Vagina (tissue), 2 donors: ENCODE data around the gene CCDC182. TPM values are rescaled to one million over a fixed set of nuclear protein-coding genes. Genes with fewer than 3 reads are reported as not detected.

Source experiments
- DNase-seq, 2 donors: peaks; one replicate each; pipeline ENCODE4 v3.0.0-alpha.2; 2017; ENCODE audit errors: extremely low spot score in 2 of 2
- H3K27ac ChIP-seq: fragments of 200-600 bp; sonication (generic); one replicate; pipeline ENCODE4 v1.5.1; 2019
- H3K27me3 ChIP-seq: fragments of 200-600 bp; sonication (generic); one replicate; pipeline ENCODE4 v1.5.1; 2019
- H3K36me3 ChIP-seq, 2 donors: fragments of 200-600 bp; sonication (generic); one replicate each; pipeline ENCODE4 v1.5.1; 2017 to 2019
- H3K4me1 ChIP-seq: fragments of 200-600 bp; sonication (generic); one replicate; pipeline ENCODE4 v1.5.1; 2019
- H3K4me3 ChIP-seq, 2 donors: fragments of 200-600 bp; sonication (generic); 1 replicate in 1 of 2; 2 replicates in 1 of 2; pipeline ENCODE4 v1.5.1; 2016 to 2019
- H3K9me3 ChIP-seq: fragments of 200-600 bp; sonication (generic); one replicate; pipeline ENCODE4 v1.5.1; 2019
- POLR2A ChIP-seq, 2 donors: fragments of 450-650 bp; IDR thresholded peaks; one replicate each; pipeline ENCODE4 v1.6.1; 2017; ENCODE audit warnings: antibody characterized with exemption in 2 of 2, mild to moderate bottlenecking in 2 of 2, moderate library complexity in 2 of 2
- POLR2AphosphoS5 ChIP-seq, 2 donors: sonication (generic); formaldehyde crosslinking; IDR thresholded peaks; one replicate each; pipeline ENCODE4 v1.9.0; 2017; ENCODE audit warnings: antibody characterized with exemption in 2 of 2, mild to moderate bottlenecking in 2 of 2, low read depth in 1 of 2; ENCODE audit not compliant: insufficient read depth in 1 of 2
- intact Hi-C: fragments of 100-400 bp; cut with DNase I; formaldehyde crosslinking; loops from one replicate; pipeline ENCODE4 v1.15.1; 2023
- total RNA-seq: library from RNA; depleted of rRNA; stranded (reverse); fragments of >200 nt; gene quantifications from one replicate; pipeline ENCODE4 v1.2.3, GENCODE V29; 2016
- TF ChIP-seq, protein P1 (sequence below), 3 experiments: fragments of 450-650 bp in 2 of 3; fragments of 200-600 bp in 1 of 3; sonication (generic) in 1 of 3; IDR thresholded peaks; one replicate each; pipeline ENCODE4 v1.5.1; 2017 to 2019; ENCODE audit warnings: antibody characterized with exemption in 3 of 3, mild to moderate bottlenecking in 2 of 3, moderate library complexity in 2 of 3

Gene CCDC182
- total RNA-seq, 1 donor from 2014 or later = not detected

DNA sequence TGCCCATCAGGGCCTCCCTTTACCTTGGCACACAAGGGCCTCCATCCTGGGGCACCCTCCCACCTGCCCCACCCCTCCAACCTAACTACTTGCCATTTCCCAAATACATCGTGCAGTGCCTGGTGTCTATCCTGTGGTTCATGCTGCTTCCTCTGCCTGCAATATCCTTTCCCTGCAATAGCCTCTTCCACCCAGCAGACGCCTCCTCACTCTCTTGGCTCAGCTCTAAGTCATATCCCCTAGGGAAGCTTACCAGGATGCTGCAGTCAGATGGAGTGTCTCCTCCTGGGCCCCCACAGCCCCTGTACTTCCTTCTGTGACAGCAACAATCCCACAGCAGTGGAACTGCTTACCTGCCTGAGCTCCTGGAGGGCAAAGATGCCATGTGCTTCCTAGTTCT is 36.7 kb downstream of the CCDC182 start:
- intact Hi-C loops = no loop called here
- H3K9me3 ChIP-seq = no peaks in the 10 kb centered on the region
- TF ChIP-seq POLR2A (IDR thresholded peaks at IDR 0.05) (no peak), POLR2AphosphoS5 (IDR thresholded peaks at IDR 0.05; ENCODE audit: insufficient read depth in 1 of 2, low read depth in 1 of 2) (no peak)
- TF ChIP-seq, protein P1, sequence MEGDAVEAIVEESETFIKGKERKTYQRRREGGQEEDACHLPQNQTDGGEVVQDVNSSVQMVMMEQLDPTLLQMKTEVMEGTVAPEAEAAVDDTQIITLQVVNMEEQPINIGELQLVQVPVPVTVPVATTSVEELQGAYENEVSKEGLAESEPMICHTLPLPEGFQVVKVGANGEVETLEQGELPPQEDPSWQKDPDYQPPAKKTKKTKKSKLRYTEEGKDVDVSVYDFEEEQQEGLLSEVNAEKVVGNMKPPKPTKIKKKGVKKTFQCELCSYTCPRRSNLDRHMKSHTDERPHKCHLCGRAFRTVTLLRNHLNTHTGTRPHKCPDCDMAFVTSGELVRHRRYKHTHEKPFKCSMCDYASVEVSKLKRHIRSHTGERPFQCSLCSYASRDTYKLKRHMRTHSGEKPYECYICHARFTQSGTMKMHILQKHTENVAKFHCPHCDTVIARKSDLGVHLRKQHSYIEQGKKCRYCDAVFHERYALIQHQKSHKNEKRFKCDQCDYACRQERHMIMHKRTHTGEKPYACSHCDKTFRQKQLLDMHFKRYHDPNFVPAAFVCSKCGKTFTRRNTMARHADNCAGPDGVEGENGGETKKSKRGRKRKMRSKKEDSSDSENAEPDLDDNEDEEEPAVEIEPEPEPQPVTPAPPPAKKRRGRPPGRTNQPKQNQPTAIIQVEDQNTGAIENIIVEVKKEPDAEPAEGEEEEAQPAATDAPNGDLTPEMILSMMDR (IDR thresholded peaks at IDR 0.05) = no peak
- no peak overlapping the region for H3K27ac ChIP-seq
- H3K36me3 ChIP-seq = no peaks in the 10 kb centered on the region
- H3K4me3 ChIP-seq = no peak overlapping the region
- H3K27me3 ChIP-seq = no peaks in the 10 kb centered on the region
- peak; percentile 61 to 77 for DNase-seq
- H3K4me1 ChIP-seq = no peaks in the 10 kb centered on the region

DNA sequence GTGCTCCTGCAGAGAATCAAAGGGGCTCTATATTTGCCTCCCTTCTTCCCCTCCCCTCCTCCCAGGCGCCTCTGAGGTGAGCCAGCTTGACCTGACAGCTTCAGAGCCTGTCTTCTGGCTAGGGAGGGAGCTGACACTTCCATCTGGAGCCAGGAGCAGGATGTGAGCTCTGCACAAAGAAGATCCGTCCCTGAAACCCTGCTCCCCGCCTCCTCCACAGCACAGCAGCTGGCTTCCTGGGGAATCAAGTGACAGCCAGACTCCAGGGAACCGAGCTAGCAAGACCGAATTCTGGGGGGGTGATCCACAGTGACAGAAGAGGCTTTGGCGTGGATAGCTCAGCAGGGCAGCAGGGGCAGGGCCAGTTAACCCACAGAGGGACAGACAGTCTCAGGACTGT is 37.2 kb downstream of the CCDC182 start:
- no peak overlapping the region for H3K27ac ChIP-seq
- peak; percentile 67 to 76 for DNase-seq

DNA sequence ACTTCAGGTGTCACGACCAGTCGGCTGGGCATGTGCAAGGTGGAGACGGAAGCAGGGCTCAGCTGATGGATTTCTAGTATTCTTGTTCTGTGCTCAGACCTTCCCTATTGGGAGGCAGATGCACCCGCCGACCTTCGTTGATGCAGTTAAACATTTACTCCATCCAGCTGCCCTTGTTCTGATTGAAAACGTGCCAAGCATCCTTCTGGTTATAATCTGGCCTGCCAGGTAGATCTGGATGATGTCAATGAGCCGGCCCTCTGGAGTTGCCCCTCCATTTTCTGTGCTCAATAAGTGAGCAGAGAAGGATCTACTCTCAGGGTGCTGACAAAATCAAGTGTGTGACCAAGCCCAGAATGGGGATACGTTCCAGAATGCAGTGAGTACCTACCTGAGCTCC is 38.3 kb downstream of the CCDC182 start:
- Histone ChIP-seq H3K36me3 (no peaks in the 10 kb centered on the region), H3K27ac (no peak overlapping the region), H3K4me3 (no peak overlapping the region), H3K4me1 (no peaks in the 10 kb centered on the region), H3K27me3 (no peaks in the 10 kb centered on the region), H3K9me3 (no peaks in the 10 kb centered on the region)
- intact Hi-C loops = no loop called here
- TF ChIP-seq, protein P1 (IDR thresholded peaks at IDR 0.05) = no peak
- TF ChIP-seq POLR2A (IDR thresholded peaks at IDR 0.05) = no peak
- TF ChIP-seq POLR2AphosphoS5 (IDR thresholded peaks at IDR 0.05; ENCODE audit: insufficient read depth in 1 of 2, low read depth in 1 of 2) = no peak
- peak in 1 of 2 donors; percentile 85 for DNase-seq

More for the DNA sequence above, 37.2 kb downstream of the CCDC182 start:
- no peaks in the 10 kb centered on the region for H3K4me1 ChIP-seq
- intact Hi-C loops = no loop called here
- TF ChIP-seq POLR2AphosphoS5 (IDR thresholded peaks at IDR 0.05; ENCODE audit: insufficient read depth in 1 of 2, low read depth in 1 of 2) (no peak), POLR2A (IDR thresholded peaks at IDR 0.05) (no peak)
- TF ChIP-seq, protein P1 (IDR thresholded peaks at IDR 0.05) = no peak
- H3K4me3 ChIP-seq = no peak overlapping the region
- H3K27me3 ChIP-seq = no peaks in the 10 kb centered on the region
- H3K36me3 ChIP-seq = no peaks in the 10 kb centered on the region
- no peaks in the 10 kb centered on the region for H3K9me3 ChIP-seq

DNA sequence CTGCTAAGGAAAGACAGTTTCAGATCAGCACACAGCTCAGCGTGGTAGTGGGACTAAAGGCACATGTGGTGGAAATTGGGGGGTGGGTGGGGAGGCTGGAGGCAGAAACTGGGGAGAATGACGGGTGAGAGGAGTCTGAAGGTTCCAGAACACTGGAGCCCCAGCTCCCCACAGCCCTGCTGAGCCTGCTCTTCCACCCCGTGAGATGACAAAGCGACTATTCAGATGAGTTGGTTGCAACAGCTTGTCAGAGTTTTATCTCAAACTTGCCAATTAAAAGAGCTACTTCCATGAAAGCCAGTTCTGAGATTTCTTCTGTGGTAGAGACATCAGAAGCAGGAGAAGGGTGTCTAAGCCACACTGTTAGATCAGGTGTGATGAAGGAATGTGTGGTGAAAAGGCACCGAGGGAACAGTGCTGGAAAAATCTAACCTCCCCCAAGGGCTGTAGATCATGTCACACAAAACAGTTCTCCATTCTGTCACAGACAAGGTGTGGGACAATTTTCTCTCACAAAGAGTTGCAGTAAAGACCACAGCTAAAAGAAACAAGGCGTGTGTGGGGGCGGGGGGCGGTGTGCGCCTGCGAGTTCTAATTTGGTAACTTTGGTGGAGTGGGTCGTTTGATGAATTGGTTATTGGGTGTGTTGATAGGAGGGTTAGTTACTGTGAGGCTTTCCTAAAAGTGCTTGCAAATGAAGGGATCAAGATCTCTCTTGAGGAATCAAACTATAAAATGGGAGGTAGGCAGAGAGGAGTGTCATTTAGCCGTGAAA is 39.0 kb downstream of the CCDC182 start:
- intact Hi-C loops = no loop called here
- Histone ChIP-seq H3K27me3 (no peaks in the 10 kb centered on the region), H3K9me3 (no peaks in the 10 kb centered on the region), H3K4me1 (no peaks in the 10 kb centered on the region), H3K36me3 (no peaks in the 10 kb centered on the region), H3K4me3 (no peak overlapping the region), H3K27ac (no peak overlapping the region)
- TF ChIP-seq, protein P1 (IDR thresholded peaks at IDR 0.05) = no peak
- TF ChIP-seq POLR2AphosphoS5 (IDR thresholded peaks at IDR 0.05; ENCODE audit: insufficient read depth in 1 of 2, low read depth in 1 of 2) (no peak), POLR2A (IDR thresholded peaks at IDR 0.05) (no peak)
- no peak for DNase-seq

DNA sequence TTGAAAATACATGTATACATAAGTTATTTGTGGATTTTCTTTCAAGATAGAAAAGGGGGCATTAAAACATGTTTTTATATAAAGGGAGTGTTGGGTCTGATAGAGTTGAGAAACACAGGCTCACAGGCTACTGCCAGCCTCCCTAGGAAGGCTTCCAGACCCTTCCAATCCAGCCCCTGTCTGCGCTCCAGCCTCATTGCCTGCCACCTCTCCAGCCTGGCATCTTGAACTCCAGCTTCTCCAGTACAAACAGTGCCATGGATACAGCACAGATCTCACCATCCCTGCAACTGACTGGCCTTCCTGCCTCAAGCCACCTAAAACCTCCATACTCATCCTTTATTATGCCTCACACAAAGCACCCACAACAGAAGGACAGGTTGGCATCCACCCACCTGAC is 40.7 kb downstream of the CCDC182 start:
- Histone ChIP-seq H3K4me1 (no peaks in the 10 kb centered on the region), H3K9me3 (no peaks in the 10 kb centered on the region), H3K27me3 (no peaks in the 10 kb centered on the region), H3K4me3 (no peak overlapping the region), H3K36me3 (no peaks in the 10 kb centered on the region), H3K27ac (no peak overlapping the region)
- TF ChIP-seq POLR2AphosphoS5 (IDR thresholded peaks at IDR 0.05; ENCODE audit: insufficient read depth in 1 of 2, low read depth in 1 of 2) (no peak), POLR2A (IDR thresholded peaks at IDR 0.05) (no peak)
- TF ChIP-seq, protein P1 (IDR thresholded peaks at IDR 0.05) = no peak
- peak in 1 of 2 donors; percentile 31 for DNase-seq
- intact Hi-C loops = no loop called here
